ENCODE data around the gene LRFN4.
A peak's percentile ranks its signal among the peaks of the same experiment; 100 is the strongest.

Gene LRFN4

GRCh38 chr11:66858186-66858938, 1.5 kb downstream of the LRFN4 start:
- no peak for DNase-seq (ENCODE audit: low read depth, low spot score)

- no peak for DNase-seq (ENCODE audit: low read depth, low spot score)
These were observed 2.2 kb downstream of the LRFN4 start for GRCh38 chr11:66858939-66859685.

GRCh38 chr11:66859686-66860448, 3.0 kb downstream of the LRFN4 start:
- DNase-seq (ENCODE audit: low read depth, low spot score) = no peak

- no peak for DNase-seq (ENCODE audit: low read depth, low spot score)
These were observed 3.6 kb downstream of the LRFN4 start for GRCh38 chr11:66860449-66860831.

- DNase-seq (ENCODE audit: low read depth, low spot score) = no peak
These were observed 4.3 kb downstream of the LRFN4 start for GRCh38 chr11:66861038-66861773.

- no peak for DNase-seq (ENCODE audit: low read depth, low spot score)
These were observed 5.1 kb downstream of the LRFN4 start for GRCh38 chr11:66861774-66862558.

- DNase-seq (ENCODE audit: low read depth, low spot score) = no peak
These were observed 5.7 kb downstream of the LRFN4 start for GRCh38 chr11:66862559-66863037.

GRCh38 chr11:66863428-66864125, 6.7 kb downstream of the LRFN4 start:
- no peak for DNase-seq (ENCODE audit: low read depth, low spot score)

GRCh38 chr11:66864172-66864901, 7.5 kb downstream of the LRFN4 start:
- no peak for DNase-seq (ENCODE audit: low read depth, low spot score)

- no peak for DNase-seq (ENCODE audit: low read depth, low spot score)
These were observed 8.2 kb downstream of the LRFN4 start for GRCh38 chr11:66864924-66865697.

- no peak for DNase-seq (ENCODE audit: low read depth, low spot score)
These were observed 9.1 kb downstream of the LRFN4 start for GRCh38 chr11:66866007-66866406.

- peak; percentile 52 for DNase-seq (ENCODE audit: low read depth, low spot score)
These were observed 9.7 kb downstream of the LRFN4 start for GRCh38 chr11:66866511-66866986.

GRCh38 chr11:66867425-66868040, 10.7 kb downstream of the LRFN4 start:
- no peak for DNase-seq (ENCODE audit: low read depth, low spot score)

GRCh38 chr11:66868082-66868725, 11.3 kb downstream of the LRFN4 start:
- no peak for DNase-seq (ENCODE audit: low read depth, low spot score)

GRCh38 chr11:66868726-66869566, 12.1 kb downstream of the LRFN4 start:
- no peak for DNase-seq (ENCODE audit: low read depth, low spot score)

GRCh38 chr11:66869567-66869870, 12.7 kb downstream of the LRFN4 start:
- DNase-seq (ENCODE audit: low read depth, low spot score) = no peak

- DNase-seq (ENCODE audit: low read depth, low spot score) = no peak
These were observed 13.3 kb downstream of the LRFN4 start for GRCh38 chr11:66870131-66870530.
